ENCODE data around the gene ULK3.
A peak's percentile ranks its signal among the peaks of the same experiment; 100 is the strongest.

Gene ULK3

GRCh38 chr15:74802862-74803447, 40.0 kb downstream of the ULK3 start:
- TF ChIP-seq, protein P1, sequence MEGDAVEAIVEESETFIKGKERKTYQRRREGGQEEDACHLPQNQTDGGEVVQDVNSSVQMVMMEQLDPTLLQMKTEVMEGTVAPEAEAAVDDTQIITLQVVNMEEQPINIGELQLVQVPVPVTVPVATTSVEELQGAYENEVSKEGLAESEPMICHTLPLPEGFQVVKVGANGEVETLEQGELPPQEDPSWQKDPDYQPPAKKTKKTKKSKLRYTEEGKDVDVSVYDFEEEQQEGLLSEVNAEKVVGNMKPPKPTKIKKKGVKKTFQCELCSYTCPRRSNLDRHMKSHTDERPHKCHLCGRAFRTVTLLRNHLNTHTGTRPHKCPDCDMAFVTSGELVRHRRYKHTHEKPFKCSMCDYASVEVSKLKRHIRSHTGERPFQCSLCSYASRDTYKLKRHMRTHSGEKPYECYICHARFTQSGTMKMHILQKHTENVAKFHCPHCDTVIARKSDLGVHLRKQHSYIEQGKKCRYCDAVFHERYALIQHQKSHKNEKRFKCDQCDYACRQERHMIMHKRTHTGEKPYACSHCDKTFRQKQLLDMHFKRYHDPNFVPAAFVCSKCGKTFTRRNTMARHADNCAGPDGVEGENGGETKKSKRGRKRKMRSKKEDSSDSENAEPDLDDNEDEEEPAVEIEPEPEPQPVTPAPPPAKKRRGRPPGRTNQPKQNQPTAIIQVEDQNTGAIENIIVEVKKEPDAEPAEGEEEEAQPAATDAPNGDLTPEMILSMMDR (IDR thresholded peaks at IDR 0.05; ENCODE audit: extremely low read depth, insufficient read depth, missing control alignments): no peak
- in situ Hi-C loops (cut with MboI; ENCODE audit: low pct_unique_long_range_greater_than_20kb, low sequenced_read_pairs, unreplicated experiment): no loop called here
- DNase-seq (ENCODE audit: low spot score): no peak

GRCh38 chr15:74802290-74802689, 40.7 kb downstream of the ULK3 start:
- in situ Hi-C loops (cut with MboI; ENCODE audit: low pct_unique_long_range_greater_than_20kb, low sequenced_read_pairs, unreplicated experiment): no loop called here
- no peak for DNase-seq (ENCODE audit: low spot score)
- TF ChIP-seq, protein P1 (IDR thresholded peaks at IDR 0.05; ENCODE audit: extremely low read depth, insufficient read depth, missing control alignments): no peak

GRCh38 chr15:74801311-74801997, 41.5 kb downstream of the ULK3 start:
- in situ Hi-C loops (cut with MboI; ENCODE audit: low pct_unique_long_range_greater_than_20kb, low sequenced_read_pairs, unreplicated experiment): no loop called here
- no peak for DNase-seq (ENCODE audit: low spot score)
- TF ChIP-seq, protein P1 (IDR thresholded peaks at IDR 0.05; ENCODE audit: extremely low read depth, insufficient read depth, missing control alignments): no peak

GRCh38 chr15:74800559-74801094, 42.3 kb downstream of the ULK3 start:
- in situ Hi-C loops (cut with MboI; ENCODE audit: low pct_unique_long_range_greater_than_20kb, low sequenced_read_pairs, unreplicated experiment): no loop called here
- TF ChIP-seq, protein P1 (IDR thresholded peaks at IDR 0.05; ENCODE audit: extremely low read depth, insufficient read depth, missing control alignments): no peak
- DNase-seq (ENCODE audit: low spot score): no peak

- TF ChIP-seq, protein P1 (IDR thresholded peaks at IDR 0.05; ENCODE audit: extremely low read depth, insufficient read depth, missing control alignments): peak; percentile 98
- DNase-seq (ENCODE audit: low spot score): peak; percentile 95
- in situ Hi-C loops (cut with MboI; ENCODE audit: low pct_unique_long_range_greater_than_20kb, low sequenced_read_pairs, unreplicated experiment): no loop called here
Observed at GRCh38 chr15:74799856-74800558, 42.9 kb downstream of the ULK3 start.

GRCh38 chr15:74799255-74799855, 43.6 kb downstream of the ULK3 start:
- DNase-seq (ENCODE audit: low spot score): no peak
- TF ChIP-seq, protein P1 (IDR thresholded peaks at IDR 0.05; ENCODE audit: extremely low read depth, insufficient read depth, missing control alignments): peak; percentile 30
- in situ Hi-C loops (cut with MboI; ENCODE audit: low pct_unique_long_range_greater_than_20kb, low sequenced_read_pairs, unreplicated experiment): no loop called here

Measured in GM13977 (cell line).